ENCODE results near the gene BEX4.
"Not testable (repeated sequence)": the region's sequence is repeated elsewhere in the genome, so short reads cannot be mapped to it uniquely, and the experiment has no call there.

Gene BEX4

GRCh38 chrX:103214870-103215424, at the start of gene BEX4:
TSS of gene BEX4 (plus strand) at chrX:103215108. CDS start at chrX:103216154, 1,046 bp downstream.
- DNase-seq (ENCODE audit: low spot score): peak; percentile 81

GRCh38 chrX:103170216-103170615, 44.7 kb upstream of the BEX4 start:
- peak; percentile 35 for DNase-seq (ENCODE audit: low spot score)

- no peak for DNase-seq (ENCODE audit: low spot score)
Observed at GRCh38 chrX:103171353-103171752, 43.6 kb upstream of the BEX4 start.

GRCh38 chrX:103175256-103175655, 39.7 kb upstream of the BEX4 start:
- DNase-seq (ENCODE audit: low spot score): not testable (repeated sequence)

- peak; percentile 60 for DNase-seq (ENCODE audit: low spot score)
Observed at GRCh38 chrX:103175944-103176753, 38.8 kb upstream of the BEX4 start.

GRCh38 chrX:103177556-103177955, 37.4 kb upstream of the BEX4 start:
- no peak for DNase-seq (ENCODE audit: low spot score)

GRCh38 chrX:103183912-103184311, 31.0 kb upstream of the BEX4 start:
- no peak for DNase-seq (ENCODE audit: low spot score)

- no peak for DNase-seq (ENCODE audit: low spot score)
Observed at GRCh38 chrX:103187953-103188475, 26.9 kb upstream of the BEX4 start.

- peak; percentile 23 for DNase-seq (ENCODE audit: low spot score)
Observed at GRCh38 chrX:103197721-103198306, 17.1 kb upstream of the BEX4 start.

GRCh38 chrX:103198668-103199067, 16.2 kb upstream of the BEX4 start:
- not testable (repeated sequence) for DNase-seq (ENCODE audit: low spot score)

- no peak for DNase-seq (ENCODE audit: low spot score)
Observed at GRCh38 chrX:103201041-103201440, 13.9 kb upstream of the BEX4 start.

- no peak for DNase-seq (ENCODE audit: low spot score)
Observed at GRCh38 chrX:103210056-103210455, 4.9 kb upstream of the BEX4 start.

- peak; percentile 23 for DNase-seq (ENCODE audit: low spot score)
Observed at GRCh38 chrX:103211012-103211715, 3.7 kb upstream of the BEX4 start.

- DNase-seq (ENCODE audit: low spot score): no peak
Observed at GRCh38 chrX:103212749-103213457, 2.0 kb upstream of the BEX4 start.

- DNase-seq (ENCODE audit: low spot score): peak; percentile 6
Observed at GRCh38 chrX:103215425-103215991, 600 bp downstream of the BEX4 start.

- DNase-seq (ENCODE audit: low spot score): no peak
Observed at GRCh38 chrX:103220511-103221323, 5.8 kb downstream of the BEX4 start.

GRCh38 chrX:103225918-103226317, 11.0 kb downstream of the BEX4 start:
- not testable (repeated sequence) for DNase-seq (ENCODE audit: low spot score)

GRCh38 chrX:103233263-103233662, 18.4 kb downstream of the BEX4 start:
- DNase-seq (ENCODE audit: low spot score): no peak

GRCh38 chrX:103234869-103235268, 20.0 kb downstream of the BEX4 start:
- no peak for DNase-seq (ENCODE audit: low spot score)

GRCh38 chrX:103235608-103236007, 20.7 kb downstream of the BEX4 start:
- not testable (repeated sequence) for DNase-seq (ENCODE audit: low spot score)
